ENCODE measurements around the gene AK8. TPM values are rescaled to one million over a fixed set of nuclear protein-coding genes. Genes with fewer than 3 reads are reported as not detected.
A peak's percentile ranks its signal among the peaks of the same experiment; 100 is the strongest.

Gene AK8
- total and polyA plus RNA-seq, 9 donors, result 0.36 to 9.8 (median 1.6) TPM

- Histone ChIP-seq H3K4me1 (ENCODE audit: insufficient read depth) (no peaks in the 10 kb centered on the region), H3K36me3 (no peaks in the 10 kb centered on the region), H3K9me3 (no peaks in the 10 kb centered on the region), H3K27me3 (no peaks in the 10 kb centered on the region), H3K27ac (no peak overlapping the region), H3K4me3 (no peak overlapping the region)
- peak in 1 of 5 donors; percentile 1 for DNase-seq
- 80 to 94% (median 85%) methylated on average over 8 of the region's 8 CpGs for WGBS, 3 donors
- intact Hi-C loops (cut with DNase I), result no loop called here
- no peak for TF ChIP-seq EP300 (IDR thresholded peaks at IDR 0.05)
- TF ChIP-seq POLR2A (IDR thresholded peaks at IDR 0.05), result no peak
- no peak for TF ChIP-seq CTCF (IDR thresholded peaks at IDR 0.05)
These were observed 151.4 kb downstream of the AK8 start for GRCh38 chr9:132726576-132727130.

- DNase-seq, result peak in 1 of 5 donors; percentile 15
- intact Hi-C loops (cut with DNase I), result no loop called here
- no peaks in the 10 kb centered on the region for H3K36me3 ChIP-seq
- H3K9me3 ChIP-seq, result no peaks in the 10 kb centered on the region
- WGBS, 3 donors, result 95 to 98% (median 97%) methylated on average over 13 of the region's 13 CpGs
- H3K4me3 ChIP-seq, result no peak overlapping the region
- H3K4me1 ChIP-seq (ENCODE audit: insufficient read depth), result no peaks in the 10 kb centered on the region
- H3K27me3 ChIP-seq, result no peaks in the 10 kb centered on the region
- H3K27ac ChIP-seq, result no peak overlapping the region
- TF ChIP-seq POLR2A (IDR thresholded peaks at IDR 0.05), result no peak
- TF ChIP-seq EP300 (IDR thresholded peaks at IDR 0.05), result no peak
- TF ChIP-seq CTCF (IDR thresholded peaks at IDR 0.05), result no peak
These were observed 152.8 kb downstream of the AK8 start for GRCh38 chr9:132725306-132725705.

GRCh38 chr9:132723809-132724208 is 154.3 kb downstream of the AK8 start:
- no peaks in the 10 kb centered on the region for H3K27me3 ChIP-seq
- DNase-seq, result no peak
- 79 to 91% (median 87%) methylated on average over 3 to 4 of the region's 4 CpGs for WGBS, 3 donors
- TF ChIP-seq POLR2A (IDR thresholded peaks at IDR 0.05) (no peak), EP300 (IDR thresholded peaks at IDR 0.05) (no peak), CTCF (IDR thresholded peaks at IDR 0.05) (no peak)
- no peaks in the 10 kb centered on the region for H3K36me3 ChIP-seq
- intact Hi-C loops (cut with DNase I), result no loop called here
- no peak overlapping the region for H3K4me3 ChIP-seq
- H3K4me1 ChIP-seq (ENCODE audit: insufficient read depth), result no peaks in the 10 kb centered on the region
- no peaks in the 10 kb centered on the region for H3K9me3 ChIP-seq
- H3K27ac ChIP-seq, result no peak overlapping the region

- H3K4me3 ChIP-seq, result no peak overlapping the region
- no peaks in the 10 kb centered on the region for H3K36me3 ChIP-seq
- TF ChIP-seq EP300 (IDR thresholded peaks at IDR 0.05), result no peak
- no peak for TF ChIP-seq CTCF (IDR thresholded peaks at IDR 0.05)
- no peak for TF ChIP-seq POLR2A (IDR thresholded peaks at IDR 0.05)
- no peak for DNase-seq
- H3K9me3 ChIP-seq, result no peaks in the 10 kb centered on the region
- H3K4me1 ChIP-seq (ENCODE audit: insufficient read depth), result no peaks in the 10 kb centered on the region
- intact Hi-C loops (cut with DNase I), result no loop called here
- WGBS, 3 donors, result 89 to 92% (median 89%) methylated on average over 16 of the region's 16 CpGs
- no peak overlapping the region for H3K27ac ChIP-seq
- no peaks in the 10 kb centered on the region for H3K27me3 ChIP-seq
These were observed 155.5 kb downstream of the AK8 start for GRCh38 chr9:132722564-132723065.

Data from ovary (tissue), 9 donors.